OCI-LY1 (cell line): ENCODE measurements around the gene SAG.

ENCODE experiments used
- EZH2 ChIP-seq: fragments of 200-600 bp; sonication (generic), shearing (Covaris generic); IDR thresholded peaks from 2 replicates; pipeline ENCODE4 v1.8.0; 2017; ENCODE audit warnings: borderline replicate concordance, mixed run types, mild to moderate bottlenecking, antibody characterized with exemption, low read length, moderate library complexity, mixed read lengths
- TF ChIP-seq, protein P1 (sequence below): fragments of 200-600 bp; sonication (generic), shearing (Covaris generic); IDR thresholded peaks from 2 replicates; pipeline ENCODE4 v1.5.1; 2017; ENCODE audit warnings: mild to moderate bottlenecking, antibody characterized with exemption, low read length, moderate library complexity, mixed read lengths

DNA sequence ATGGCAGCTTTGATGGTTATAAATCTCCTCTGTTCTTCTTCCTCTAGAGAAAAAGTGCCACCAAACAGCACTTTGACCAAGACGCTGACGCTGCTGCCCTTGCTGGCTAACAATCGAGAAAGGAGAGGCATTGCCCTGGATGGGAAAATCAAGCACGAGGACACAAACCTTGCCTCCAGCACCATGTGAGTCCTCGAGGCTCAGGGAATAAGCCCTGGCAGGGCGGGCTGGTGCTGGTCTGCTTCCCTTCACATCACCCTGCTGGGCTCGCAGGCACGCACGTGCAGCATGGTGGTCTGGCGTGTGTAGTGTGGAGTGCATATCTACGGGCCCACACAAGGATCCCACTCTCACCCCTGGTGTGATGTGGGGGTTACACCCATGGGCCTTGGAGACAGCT is 27.3 kb downstream of the SAG start:
- TF ChIP-seq, protein P1, sequence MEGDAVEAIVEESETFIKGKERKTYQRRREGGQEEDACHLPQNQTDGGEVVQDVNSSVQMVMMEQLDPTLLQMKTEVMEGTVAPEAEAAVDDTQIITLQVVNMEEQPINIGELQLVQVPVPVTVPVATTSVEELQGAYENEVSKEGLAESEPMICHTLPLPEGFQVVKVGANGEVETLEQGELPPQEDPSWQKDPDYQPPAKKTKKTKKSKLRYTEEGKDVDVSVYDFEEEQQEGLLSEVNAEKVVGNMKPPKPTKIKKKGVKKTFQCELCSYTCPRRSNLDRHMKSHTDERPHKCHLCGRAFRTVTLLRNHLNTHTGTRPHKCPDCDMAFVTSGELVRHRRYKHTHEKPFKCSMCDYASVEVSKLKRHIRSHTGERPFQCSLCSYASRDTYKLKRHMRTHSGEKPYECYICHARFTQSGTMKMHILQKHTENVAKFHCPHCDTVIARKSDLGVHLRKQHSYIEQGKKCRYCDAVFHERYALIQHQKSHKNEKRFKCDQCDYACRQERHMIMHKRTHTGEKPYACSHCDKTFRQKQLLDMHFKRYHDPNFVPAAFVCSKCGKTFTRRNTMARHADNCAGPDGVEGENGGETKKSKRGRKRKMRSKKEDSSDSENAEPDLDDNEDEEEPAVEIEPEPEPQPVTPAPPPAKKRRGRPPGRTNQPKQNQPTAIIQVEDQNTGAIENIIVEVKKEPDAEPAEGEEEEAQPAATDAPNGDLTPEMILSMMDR: no peak
- no peak for TF ChIP-seq EZH2
